Naive thymus-derived CD8-positive, alpha-beta T cell (primary cell): ENCODE data around the gene ALAD. TPM values are rescaled to one million over a fixed set of nuclear protein-coding genes. Genes with fewer than 3 reads are reported as not detected.
A peak's percentile ranks its signal among the peaks of the same experiment; 100 is the strongest.
"Not testable (repeated sequence)": the region's sequence is repeated elsewhere in the genome, so short reads cannot be mapped to it uniquely, and the experiment has no call there.

Source experiments
- ATAC-seq, 2 donors: fragments of 150-1000 bp; cut with Tn5 transposase in 1 of 2; sonication (Bioruptor Pico), chemical (Tn5 transposase) in 1 of 2; 1 replicate in 1 of 2; 2 replicates in 1 of 2; pipeline ENCODE4 v1.10.0; 2021; ENCODE audit warnings: mild to moderate bottlenecking in 2 of 2, moderate library complexity in 2 of 2
- POLR2A ChIA-PET: fragments of 350-600 bp; sonication (Branson Sonifier 250); formaldehyde crosslinking; loops from one replicate; lab custom pipeline; 2021; ENCODE audit warnings: antibody characterized with exemption; lab: Charles Lee
- DNase-seq, 10 donors: peaks; one replicate each; pipeline versions ENCODE4 v3.0.0 to v3.0.0-alpha.2; 2020 to 2022
- H3K27ac Mint-ChIP-seq, 10 donors: one replicate each; pipeline ENCODE4 v1.8.0; 2020 to 2022; ENCODE audit warnings: mild to moderate bottlenecking in 10 of 10, mixed read lengths in 10 of 10, moderate library complexity in 4 of 10, inconsistent platforms in 1 of 10
- H3K27me3 Mint-ChIP-seq, 5 donors: one replicate each; pipeline ENCODE4 v1.8.0; 2021 to 2022; ENCODE audit warnings: mixed read lengths in 5 of 5
- H3K36me3 Mint-ChIP-seq, 3 donors: one replicate each; pipeline ENCODE4 v1.8.0; 2020 to 2022; ENCODE audit warnings: mixed read lengths in 3 of 3, mild to moderate bottlenecking in 2 of 3, inconsistent platforms in 1 of 3
- H3K4me1 Mint-ChIP-seq, 4 donors: one replicate each; pipeline ENCODE4 v1.8.0; 2021 to 2022; ENCODE audit warnings: mixed read lengths in 4 of 4
- H3K4me3 Mint-ChIP-seq, 10 donors: one replicate each; pipeline ENCODE4 v1.8.0; 2020 to 2022; ENCODE audit warnings: mild to moderate bottlenecking in 10 of 10, mixed read lengths in 10 of 10, moderate library complexity in 6 of 10, inconsistent platforms in 1 of 10
- H3K9me3 Mint-ChIP-seq, 9 donors: one replicate each; pipeline ENCODE4 v1.8.0; 2020 to 2022; ENCODE audit warnings: mixed read lengths in 9 of 9, mild to moderate bottlenecking in 3 of 9, inconsistent platforms in 1 of 9, moderate library complexity in 1 of 9
- polyA plus RNA-seq, 3 donors: library from polyadenylated mRNA; unstranded; fragments of 300-500 nt; fragmentation: Illumina TruSeq; gene quantifications; one replicate each; pipeline ENCODE4 v1.2.3, GENCODE V29; 2021
- total RNA-seq, 8 experiments: library from RNA in 2 of 8; stranded (reverse) in 2 of 8; gene quantifications; one replicate each; pipeline ENCODE4 v1.2.3 and lab custom pipeline; 2021 to 2026

Gene ALAD
- total and polyA plus RNA-seq, 5 experiments from 2014 or later, result 19.2 to 47.1 (median 29.4) TPM

GRCh38 chr9:113417370-113417769 lies 16.3 kb upstream of the ALAD start:
- Mint-ChIP-seq H3K9me3 (no peaks in the 10 kb centered on the region), H3K4me3 (no peak overlapping the region), H3K27ac (no peak overlapping the region), H3K36me3 (no peaks in the 10 kb centered on the region), H3K27me3 (no peaks in the 10 kb centered on the region), H3K4me1 (no peaks in the 10 kb centered on the region)
- no peak for DNase-seq
- no peak for ATAC-seq
- POLR2A ChIA-PET, result no interaction called here

- Mint-ChIP-seq H3K4me1 (peaks cover 0 to 4% (median 0%) of the 10 kb centered on the region in 4 donors), H3K27me3 (no peaks in the 10 kb centered on the region), H3K36me3 (no peaks in the 10 kb centered on the region), H3K27ac (no peak overlapping the region), H3K9me3 (no peaks in the 10 kb centered on the region), H3K4me3 (no peak overlapping the region)
- POLR2A ChIA-PET, result no interaction called here
- ATAC-seq (no peak), DNase-seq (no peak)
Measured at GRCh38 chr9:113416149-113416721, 15.2 kb upstream of the ALAD start.

- POLR2A ChIA-PET, result interaction anchor here (0.7 to 2.8 kb wide), 27 partner anchors 10 to 1077 kb away, joined by 3 to 62 read pairs (median 4); partner anchors contain the start of genes ALAD, BSPRY, CDC26 and HDHD3
- Mint-ChIP-seq H3K4me1 (peaks cover 20 to 39% (median 36%) of the 10 kb centered on the region in 4 donors), H3K36me3 (peaks cover 0 to 30% (median 4%) of the 10 kb centered on the region in 3 donors), H3K4me3 (peak within 1 kb of the TSS; percentile 94 to 99 (median 96)), H3K27ac (peak within 1 kb of the TSS; percentile 98 to 100 (median 99)), H3K27me3 (peaks cover 0 to 3% (median 0%) of the 10 kb centered on the region in 5 donors), H3K9me3 (no peaks in the 10 kb centered on the region)
- DNase-seq, result peak; percentile 88 to 99 (median 94)
- ATAC-seq, result peak; percentile 88 to 89
Measured at GRCh38 chr9:113410207-113410864, 9.3 kb upstream of the ALAD start, which contains the start of the genes C9orf43 and POLE3. Gene C9orf43, plus strand, starts transcription at chr9:113410747. Its CDS starts 2,747 bp downstream, at chr9:113413494. Gene POLE3, minus strand, starts transcription at chr9:113410675. Its CDS starts 382 bp downstream, at chr9:113410293.

GRCh38 chr9:113409883-113410206 lies 8.8 kb upstream of the ALAD start:
- peak overlapping the region; percentile 94 to 99 (median 96) for H3K4me3 Mint-ChIP-seq
- peaks cover 0 to 3% (median 0%) of the 10 kb centered on the region in 5 donors for H3K27me3 Mint-ChIP-seq
- peak overlapping the region; percentile 98 to 100 (median 99) for H3K27ac Mint-ChIP-seq
- POLR2A ChIA-PET, result interaction anchor here (0.7 to 2.8 kb wide), 25 partner anchors 10 to 1077 kb away, joined by 3 to 62 read pairs (median 4); partner anchors contain the start of genes ALAD, BSPRY, CDC26 and HDHD3
- peaks cover 20 to 41% (median 36%) of the 10 kb centered on the region in 4 donors for H3K4me1 Mint-ChIP-seq
- H3K36me3 Mint-ChIP-seq, result peaks cover 0 to 30% (median 4%) of the 10 kb centered on the region in 3 donors
- ATAC-seq (no peak), DNase-seq (no peak)
- no peaks in the 10 kb centered on the region for H3K9me3 Mint-ChIP-seq

- H3K4me1 Mint-ChIP-seq, result peaks cover 20 to 44% (median 36%) of the 10 kb centered on the region in 4 donors
- peak overlapping the region; percentile 98 to 100 (median 99) for H3K27ac Mint-ChIP-seq
- peaks cover 0 to 32% (median 4%) of the 10 kb centered on the region in 3 donors for H3K36me3 Mint-ChIP-seq
- ATAC-seq (no peak), DNase-seq (no peak)
- peak overlapping the region; percentile 94 to 99 (median 96) for H3K4me3 Mint-ChIP-seq
- no peaks in the 10 kb centered on the region for H3K9me3 Mint-ChIP-seq
- POLR2A ChIA-PET, result interaction anchor here (0.7 to 2.8 kb wide), 21 partner anchors 10 to 1077 kb away, joined by 3 to 62 read pairs (median 4); partner anchors contain the start of genes ALAD, CDC26, HDHD3 and INIP
- peaks cover 0 to 3% (median 0%) of the 10 kb centered on the region in 5 donors for H3K27me3 Mint-ChIP-seq
Measured at GRCh38 chr9:113409481-113409880, 8.4 kb upstream of the ALAD start.

- DNase-seq (peak; percentile 22 to 73 (median 50)), ATAC-seq (peak in 1 of 2 donors; percentile 13)
- H3K9me3 Mint-ChIP-seq, H3K27me3 Mint-ChIP-seq: not testable (repeated sequence)
- Mint-ChIP-seq H3K27ac (peak overlapping the region; percentile 51 to 95 (median 83)), H3K4me1 (peaks cover 20 to 50% (median 36%) of the 10 kb centered on the region in 4 donors), H3K36me3 (peaks cover 0 to 32% (median 4%) of the 10 kb centered on the region in 3 donors), H3K4me3 (peak overlapping the region in 9 of 10 donors; percentile 38 to 94 (median 72))
- POLR2A ChIA-PET, result interaction anchor here (1.1 to 1.2 kb wide), 2 partner anchors 30 to 132 kb away, joined by 4 read pairs; partner anchors contain the start of genes CDC26 and HDHD3
Measured at GRCh38 chr9:113406873-113407511, 5.9 kb upstream of the ALAD start.

- Mint-ChIP-seq H3K27ac (peak overlapping the region; percentile 51 to 95 (median 83)), H3K4me1 (peaks cover 24 to 56% (median 41%) of the 10 kb centered on the region in 4 donors), H3K36me3 (peaks cover 0 to 32% (median 4%) of the 10 kb centered on the region in 3 donors)
- DNase-seq, H3K4me3 Mint-ChIP-seq, H3K27me3 Mint-ChIP-seq, H3K9me3 Mint-ChIP-seq, ATAC-seq: not testable (repeated sequence)
- POLR2A ChIA-PET, result interaction anchor here (0.6 to 1.2 kb wide), 3 partner anchors 30 to 132 kb away, joined by 4 to 5 read pairs (median 4); partner anchors contain the start of genes CDC26 and HDHD3
Measured at GRCh38 chr9:113406353-113406752, 5.3 kb upstream of the ALAD start.

GRCh38 chr9:113403646-113404045 lies 2.6 kb upstream of the ALAD start:
- H3K4me1 Mint-ChIP-seq, result peaks cover 17 to 54% (median 44%) of the 10 kb centered on the region in 4 donors
- no peaks in the 10 kb centered on the region for H3K9me3 Mint-ChIP-seq
- POLR2A ChIA-PET, result interaction anchor here (0.8 to 1.7 kb wide), 2 partner anchors 27 to 178 kb away, joined by 4 read pairs; partner anchors contain the start of gene HDHD3
- H3K4me3 Mint-ChIP-seq, result peak overlapping the region in 1 of 10 donors; percentile 24
- no peaks in the 10 kb centered on the region for H3K27me3 Mint-ChIP-seq
- no peak for ATAC-seq
- peaks cover 0 to 22% (median 2%) of the 10 kb centered on the region in 3 donors for H3K36me3 Mint-ChIP-seq
- DNase-seq, result no peak
- peak overlapping the region in 4 of 10 donors; percentile 43 to 66 (median 54) for H3K27ac Mint-ChIP-seq

- POLR2A ChIA-PET, result interaction anchor here (4.6 kb wide), 1 partner anchor 11 kb away, joined by 62 read pairs; the partner anchor contains the start of genes C9orf43 and POLE3
- H3K36me3 Mint-ChIP-seq, result peaks cover 0 to 16% (median 0%) of the 10 kb centered on the region in 3 donors
- no peak for DNase-seq
- peak overlapping the region in 4 of 10 donors; percentile 15 to 74 (median 67) for H3K27ac Mint-ChIP-seq
- H3K4me3 Mint-ChIP-seq, result peak overlapping the region; percentile 68 to 98 (median 82)
- ATAC-seq, result no peak
- H3K9me3 Mint-ChIP-seq, result no peaks in the 10 kb centered on the region
- H3K27me3 Mint-ChIP-seq, result no peaks in the 10 kb centered on the region
- peaks cover 16 to 40% (median 37%) of the 10 kb centered on the region in 4 donors for H3K4me1 Mint-ChIP-seq
Measured at GRCh38 chr9:113399646-113400200, 1.4 kb downstream of the ALAD start.

GRCh38 chr9:113398796-113399195 lies 2.3 kb downstream of the ALAD start:
- DNase-seq, result no peak
- POLR2A ChIA-PET, result interaction anchor here (4.6 kb wide), 1 partner anchor 12 kb away, joined by 62 read pairs; the partner anchor contains the start of genes C9orf43 and POLE3
- H3K9me3 Mint-ChIP-seq, result no peaks in the 10 kb centered on the region
- H3K27ac Mint-ChIP-seq, result no peak overlapping the region
- peak overlapping the region in 7 of 10 donors; percentile 25 to 98 (median 68) for H3K4me3 Mint-ChIP-seq
- H3K36me3 Mint-ChIP-seq, result peaks cover 0 to 15% (median 0%) of the 10 kb centered on the region in 3 donors
- H3K4me1 Mint-ChIP-seq, result peaks cover 16 to 40% (median 35%) of the 10 kb centered on the region in 4 donors
- H3K27me3 Mint-ChIP-seq, result no peaks in the 10 kb centered on the region
- no peak for ATAC-seq

GRCh38 chr9:113397203-113397631 lies 3.9 kb downstream of the ALAD start:
- DNase-seq (no peak), ATAC-seq (no peak)
- peak overlapping the region in 1 of 10 donors; percentile 28 for H3K27ac Mint-ChIP-seq
- H3K4me3 Mint-ChIP-seq, result no peak overlapping the region
- no peaks in the 10 kb centered on the region for H3K9me3 Mint-ChIP-seq
- no peaks in the 10 kb centered on the region for H3K27me3 Mint-ChIP-seq
- POLR2A ChIA-PET, result no interaction called here
- peaks cover 0 to 29% (median 0%) of the 10 kb centered on the region in 3 donors for H3K36me3 Mint-ChIP-seq
- H3K4me1 Mint-ChIP-seq, result peaks cover 16 to 40% (median 33%) of the 10 kb centered on the region in 4 donors
